COR-L47 (cell line): ENCODE measurements around the gene TFIP11.

ENCODE experiments used
- DNase-seq: peaks from one replicate; lab custom pipeline; 2025; lab: John Stamatoyannopoulos, UW

The TFIP11 gene

DNA sequence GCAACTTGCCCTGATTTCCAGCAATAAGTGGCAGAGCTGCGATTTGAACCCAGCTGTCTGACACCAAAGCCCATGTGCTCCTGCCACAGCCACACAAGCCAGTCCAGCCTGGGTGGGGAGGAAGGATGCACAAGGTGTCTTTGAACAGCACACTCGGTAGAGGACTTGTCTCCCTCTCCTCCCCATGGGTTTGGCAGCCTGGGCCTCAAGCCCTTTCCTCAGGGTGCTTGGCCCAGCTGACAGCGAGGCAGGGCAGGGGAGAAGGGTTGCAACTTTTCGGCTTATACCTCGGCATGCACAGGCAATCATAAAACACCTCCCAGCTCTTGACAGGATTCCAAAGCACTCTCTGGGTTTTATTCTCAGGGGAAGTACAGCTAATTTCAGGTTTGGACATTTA lies 63.9 kb downstream of the TFIP11 start:
- no peak for DNase-seq

DNA sequence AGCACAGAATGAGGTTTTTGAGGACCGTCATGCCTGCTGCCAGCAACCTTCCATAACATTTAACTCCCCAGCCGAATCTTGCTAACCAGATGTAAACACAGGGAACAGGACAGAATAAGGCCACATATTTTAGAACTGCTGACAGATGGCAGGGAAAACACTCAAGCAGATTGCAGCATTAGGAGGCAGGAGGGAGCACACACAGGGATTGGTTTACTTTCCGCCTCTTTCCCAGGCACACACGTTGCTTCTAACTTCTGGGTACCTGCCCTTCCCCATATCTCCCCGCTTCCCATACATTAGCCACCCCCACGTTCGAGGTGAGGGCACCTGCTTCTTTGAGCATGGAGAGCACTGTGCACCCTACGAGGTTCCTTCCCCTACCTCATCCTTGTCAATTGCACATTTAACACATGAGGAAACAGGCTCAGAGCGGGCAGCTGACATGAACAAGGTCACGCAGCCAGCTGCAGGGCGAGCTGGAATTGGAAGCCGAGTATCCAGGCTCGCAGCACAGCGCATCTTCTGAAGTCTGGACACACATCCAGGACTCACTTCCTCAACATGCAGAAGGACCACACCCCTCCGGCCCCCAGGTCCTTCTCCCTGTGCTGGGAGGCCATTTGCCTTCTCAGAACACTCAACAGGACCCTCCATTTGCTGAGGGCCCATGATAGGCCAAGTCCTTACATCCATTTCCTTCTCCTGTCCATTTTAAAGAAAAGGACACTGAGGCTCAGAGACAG lies 64.5 kb downstream of the TFIP11 start:
- DNase-seq = no peak

DNA sequence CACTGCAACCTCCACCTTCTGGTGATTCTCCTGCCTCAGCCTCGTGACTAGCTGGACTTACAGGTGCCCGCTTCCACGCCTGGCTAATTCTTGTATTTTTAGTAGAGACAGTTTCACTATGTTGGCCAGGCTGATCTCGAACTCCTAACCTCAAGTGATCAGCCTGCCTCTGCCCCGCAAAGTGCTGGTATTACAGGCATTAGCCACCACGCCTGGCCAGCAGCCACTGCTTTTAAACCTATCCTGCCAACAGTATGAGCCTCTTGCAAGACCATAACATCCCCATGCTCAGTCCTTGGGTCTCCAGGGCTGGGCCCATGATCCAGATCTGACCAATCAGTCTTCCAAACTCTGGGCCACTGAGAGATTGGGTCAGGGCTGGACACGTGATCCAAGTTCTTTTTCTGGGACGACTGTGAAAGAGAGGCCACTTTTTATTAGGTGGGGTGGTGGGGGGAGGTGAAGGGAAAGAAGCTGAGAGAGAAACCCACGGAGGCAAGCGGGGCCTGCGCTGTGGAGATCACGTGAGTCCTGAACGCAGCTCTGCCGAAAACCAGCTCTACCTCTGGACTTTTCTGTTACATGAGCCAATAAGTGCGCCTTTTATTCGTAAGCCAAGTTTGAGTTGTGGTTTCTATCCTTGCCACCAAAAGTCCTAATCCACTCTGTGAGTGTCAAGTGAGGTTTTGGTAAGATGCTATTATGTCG lies 65.3 kb downstream of the TFIP11 start:
- DNase-seq = no peak

DNA sequence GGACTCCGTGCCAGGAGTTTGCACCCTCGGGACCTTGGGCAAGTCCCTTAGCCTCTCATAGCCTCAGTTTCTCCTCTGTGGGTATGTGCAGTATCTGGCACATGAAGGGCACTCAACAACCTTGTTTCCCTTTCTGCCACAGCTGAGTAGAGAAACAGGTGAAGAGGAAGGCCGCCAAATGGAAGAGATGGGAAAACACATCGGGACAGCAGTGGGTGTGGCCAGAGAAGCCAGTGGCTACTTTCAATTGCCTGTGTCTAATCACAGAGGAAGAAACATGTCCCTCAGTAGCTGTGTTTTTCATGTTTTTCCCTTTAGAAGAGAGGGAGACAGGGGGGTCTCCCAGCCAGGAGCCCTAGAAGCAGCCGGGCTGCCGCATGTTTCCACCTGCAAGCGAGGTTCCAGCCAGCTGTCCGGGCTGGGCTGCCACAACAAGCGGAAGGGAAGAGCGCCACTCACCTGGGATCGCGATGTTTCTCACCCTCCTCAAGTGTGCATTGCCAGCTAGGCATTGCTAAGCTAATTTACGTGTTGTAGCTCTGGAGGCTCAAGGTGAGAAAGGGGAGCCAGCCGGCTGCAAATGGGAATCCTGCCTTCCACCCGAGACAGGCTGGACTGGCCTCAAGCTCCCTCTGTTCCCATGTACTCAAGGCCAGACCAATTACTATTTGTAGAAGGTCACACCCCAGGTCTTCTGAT lies 66.5 kb downstream of the TFIP11 start:
- no peak for DNase-seq

DNA sequence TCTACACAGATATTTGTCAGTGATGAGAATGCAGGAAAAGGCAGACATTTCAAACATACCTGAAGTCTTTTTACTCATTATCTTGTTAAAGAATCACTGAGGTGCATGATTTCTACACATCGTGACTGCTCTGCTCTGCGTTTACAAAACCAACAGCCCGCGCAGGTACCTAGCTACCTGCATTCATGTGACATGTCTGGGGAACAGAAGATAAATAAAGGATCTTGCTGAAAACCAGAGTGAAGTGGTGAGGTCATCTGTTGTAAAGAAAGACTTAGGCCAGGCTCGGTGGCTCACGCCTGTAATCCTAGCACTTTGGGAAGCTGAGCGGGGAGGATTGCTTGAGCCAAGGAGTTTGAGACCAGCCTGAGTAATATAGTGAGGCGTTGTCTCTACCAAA lies 67.5 kb downstream of the TFIP11 start:
- no peak for DNase-seq

DNA sequence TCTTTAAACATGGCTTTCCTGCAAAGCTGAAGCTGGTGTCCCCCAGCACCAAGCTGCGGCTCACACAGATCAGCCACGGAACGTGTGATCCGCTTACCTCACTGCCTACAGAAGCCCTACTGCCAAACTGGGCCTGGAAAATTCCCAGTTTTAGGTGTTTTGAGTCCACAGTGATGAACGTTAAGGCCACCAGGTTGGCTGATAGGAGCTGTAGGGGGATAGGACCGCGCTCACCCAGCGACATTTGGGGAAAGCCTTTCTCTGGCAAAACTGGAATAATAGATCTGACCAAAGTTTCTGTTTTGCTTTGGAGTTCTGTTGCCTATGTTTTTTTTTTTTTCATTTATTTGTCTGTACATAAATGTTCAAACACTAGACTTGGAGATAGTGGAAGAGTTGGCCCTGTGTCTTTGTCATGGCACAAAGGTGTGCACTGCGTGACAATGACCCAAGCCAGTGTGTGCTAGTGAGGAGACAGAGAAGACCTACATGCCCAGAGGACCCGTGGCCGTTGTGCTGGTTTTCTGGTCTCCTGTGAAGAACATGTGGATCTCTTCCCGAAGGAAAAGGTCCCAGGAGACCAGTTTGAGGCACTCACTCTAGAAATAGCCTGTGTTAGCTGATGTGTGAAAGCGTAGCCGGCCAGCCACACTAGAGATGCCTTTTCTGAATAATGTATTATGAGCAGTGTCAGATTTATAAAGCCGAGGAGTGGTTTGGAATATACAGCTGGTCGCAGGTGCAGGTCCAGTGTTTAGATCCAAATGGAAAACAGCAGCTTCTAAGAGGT lies 68.2 kb downstream of the TFIP11 start:
- DNase-seq = no peak

DNA sequence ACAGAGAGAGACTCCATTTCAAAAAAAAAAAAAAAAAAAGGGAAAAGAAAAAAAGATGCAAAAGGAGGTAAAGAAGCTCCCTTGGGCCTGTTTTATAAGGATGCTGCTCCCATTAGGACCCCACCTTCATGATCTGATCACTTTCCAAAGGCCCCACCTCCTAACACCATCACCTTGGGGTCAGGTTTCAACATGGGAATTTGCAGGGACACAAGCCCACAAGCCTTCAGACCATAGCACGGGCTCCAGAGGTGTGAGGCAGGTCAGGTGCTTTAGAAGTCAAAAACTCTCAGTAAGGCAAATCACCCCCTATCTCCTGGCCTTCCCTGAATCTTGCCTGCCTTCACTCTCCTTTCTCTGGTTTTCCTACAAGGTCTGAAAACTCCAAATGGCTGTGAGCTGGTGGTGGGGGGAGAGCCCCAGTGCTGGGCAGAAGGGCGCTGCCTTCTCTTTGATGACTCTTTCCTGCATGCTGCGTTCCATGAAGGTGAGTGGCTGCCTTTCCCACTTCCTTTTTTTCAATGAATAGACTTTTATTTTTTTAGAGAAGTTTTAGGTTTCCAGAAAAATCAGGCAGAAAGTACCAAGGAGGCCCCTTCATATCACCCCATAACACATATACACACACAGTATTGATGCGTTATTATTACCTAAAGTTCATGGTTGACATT lies 70.1 kb downstream of the TFIP11 start:
- DNase-seq = no peak
